ENCODE data around the gene ATP6V0C.

- no peak for TF ChIP-seq CTCF (IDR thresholded peaks at IDR 0.05)
- TF ChIP-seq POLR2A (IDR thresholded peaks at IDR 0.05): no peak
Measured at GRCh38 chr16:2500430-2500917, 13.3 kb upstream of the ATP6V0C start.

Measured in body of pancreas (tissue), 4 donors.